Measurements from ENCODE around the gene SCAMP5.

SCAMP5 gene

GRCh38 chr15:75070674-75071073 lies 75.3 kb downstream of the SCAMP5 start:
- no peak for TF ChIP-seq CTCF (IDR thresholded peaks at IDR 0.05; ENCODE audit: insufficient read depth, low read depth, low read length, missing control alignments)
- DNase-seq (ENCODE audit: low read depth), result no peak
- H3K4me3 ChIP-seq (ENCODE audit: low read depth, low read length), result no peak overlapping the region

All from GM12865 (cell line).